Measurements from ENCODE around the gene ATP6V0C.

Gene ATP6V0C

DNA sequence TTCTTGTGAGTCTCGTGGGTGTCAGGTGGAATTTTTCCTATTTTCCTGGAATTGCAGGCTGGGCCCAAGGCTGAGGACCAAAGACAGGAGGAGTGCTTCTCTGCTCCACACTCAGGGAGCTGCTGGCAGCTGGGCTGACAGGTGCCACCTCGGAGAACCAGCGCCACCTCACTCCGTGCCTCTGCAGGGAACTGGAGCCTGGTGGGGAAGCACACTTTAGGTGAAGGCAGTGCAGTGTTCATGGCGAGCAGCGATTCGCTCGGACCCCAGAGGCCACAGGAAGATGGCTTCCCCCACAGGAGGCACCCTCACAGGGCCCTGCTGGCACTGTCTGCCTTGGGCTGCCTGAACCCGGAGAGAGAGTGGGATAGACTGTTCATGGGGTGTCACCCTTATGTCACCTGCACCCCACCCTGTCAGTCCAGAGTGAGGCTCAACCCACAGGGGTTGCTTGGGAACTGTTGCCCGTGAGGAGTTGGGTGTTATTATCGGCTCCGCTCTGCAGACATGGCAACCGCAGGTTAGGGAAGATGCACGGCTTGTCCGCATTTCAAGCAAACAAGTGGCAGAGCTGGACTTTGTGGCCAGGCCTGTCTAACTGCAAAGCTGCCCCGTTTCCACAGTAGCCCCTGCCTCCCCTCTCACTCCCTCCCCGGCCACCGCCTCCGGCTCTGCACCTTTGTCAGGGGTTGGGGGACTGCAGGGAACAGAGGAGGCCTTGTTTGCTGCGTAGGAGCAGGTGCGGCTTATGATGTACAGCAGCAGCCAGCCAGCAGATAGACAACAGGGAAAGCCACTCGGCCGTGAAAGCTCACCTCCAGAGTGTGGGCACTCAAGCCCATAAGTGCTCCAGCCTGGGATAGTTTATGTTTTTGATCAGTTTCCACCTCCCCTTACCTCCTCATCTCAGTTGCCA lies 23.3 kb upstream of the ATP6V0C start:
- DNase-seq (ENCODE audit: low spot score), result no peak

- DNase-seq (ENCODE audit: low spot score), result no peak
Observed at GRCh38 chr16:2492292-2492691, 21.5 kb upstream of the ATP6V0C start.

DNA sequence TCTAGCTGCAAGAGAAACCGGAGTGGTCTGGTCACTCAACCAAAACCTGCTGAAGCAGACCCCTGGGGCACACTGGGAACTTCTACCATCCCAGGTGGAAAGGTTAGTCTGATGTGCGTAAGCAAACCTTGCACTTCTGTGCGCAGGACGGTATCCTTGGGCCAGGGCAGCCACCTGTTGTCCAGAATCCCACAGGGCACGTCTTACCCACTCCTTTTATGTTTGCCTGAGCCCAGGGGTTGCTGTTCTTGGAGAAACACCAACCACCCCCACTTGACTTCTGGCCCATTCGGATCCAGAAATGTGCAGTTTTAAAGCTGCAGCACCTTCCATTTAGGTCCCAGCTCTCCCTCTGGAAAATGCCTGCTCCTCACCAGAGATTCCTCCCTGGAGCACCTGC lies 20.1 kb upstream of the ATP6V0C start:
- no peak for DNase-seq (ENCODE audit: low spot score)

DNA sequence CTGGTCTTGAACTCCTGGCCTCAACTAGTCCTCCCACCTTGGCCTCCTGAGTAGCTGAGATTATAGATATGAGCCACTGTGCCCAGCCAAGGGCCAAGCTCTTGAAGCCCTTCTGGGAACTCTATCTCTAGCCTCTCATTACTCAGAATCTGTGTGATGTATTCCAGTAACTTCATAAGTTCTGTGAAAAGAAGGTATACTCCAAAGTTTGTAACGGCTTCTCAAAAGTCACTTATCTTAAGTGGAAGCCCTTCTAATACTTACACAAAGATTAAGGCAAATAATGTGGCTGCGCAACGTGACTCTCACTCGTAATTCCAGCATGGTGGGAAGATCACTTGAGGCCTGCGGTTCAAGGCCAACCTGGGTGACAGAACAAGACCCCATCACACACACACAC lies 19.1 kb upstream of the ATP6V0C start:
- DNase-seq (ENCODE audit: low spot score), result no peak

GRCh38 chr16:2495041-2495440 lies 18.7 kb upstream of the ATP6V0C start:
- DNase-seq (ENCODE audit: low spot score), result no peak

GRCh38 chr16:2496223-2497115 lies 17.3 kb upstream of the ATP6V0C start:
- DNase-seq (ENCODE audit: low spot score), result no peak

DNA sequence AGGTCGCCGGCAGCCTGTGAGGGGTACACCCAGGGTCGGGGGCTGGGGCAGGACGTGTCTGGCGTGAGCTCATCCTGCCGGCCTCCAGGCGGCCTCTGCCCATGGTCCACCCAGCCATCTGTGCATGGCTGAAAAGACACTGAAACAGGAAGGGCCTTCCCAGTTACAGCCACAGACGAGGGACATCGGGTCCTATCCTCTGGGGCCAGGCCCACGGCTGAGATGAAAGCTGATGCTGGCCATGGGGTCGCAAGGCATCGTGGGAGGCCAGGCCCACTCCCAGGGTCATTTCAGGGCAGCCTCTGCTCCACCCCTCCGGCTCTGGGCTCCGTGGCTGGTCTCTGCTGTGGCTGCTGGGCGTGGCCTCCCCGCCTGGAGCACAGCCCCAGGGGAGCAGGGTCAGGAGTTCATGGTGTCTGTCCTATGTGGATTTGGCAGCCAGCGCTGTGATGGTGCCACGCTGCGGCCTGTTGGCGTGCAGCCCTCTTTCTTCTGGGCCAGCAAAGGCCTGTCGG lies 16.6 kb upstream of the ATP6V0C start:
- peak; percentile 42 for DNase-seq (ENCODE audit: low spot score)

DNA sequence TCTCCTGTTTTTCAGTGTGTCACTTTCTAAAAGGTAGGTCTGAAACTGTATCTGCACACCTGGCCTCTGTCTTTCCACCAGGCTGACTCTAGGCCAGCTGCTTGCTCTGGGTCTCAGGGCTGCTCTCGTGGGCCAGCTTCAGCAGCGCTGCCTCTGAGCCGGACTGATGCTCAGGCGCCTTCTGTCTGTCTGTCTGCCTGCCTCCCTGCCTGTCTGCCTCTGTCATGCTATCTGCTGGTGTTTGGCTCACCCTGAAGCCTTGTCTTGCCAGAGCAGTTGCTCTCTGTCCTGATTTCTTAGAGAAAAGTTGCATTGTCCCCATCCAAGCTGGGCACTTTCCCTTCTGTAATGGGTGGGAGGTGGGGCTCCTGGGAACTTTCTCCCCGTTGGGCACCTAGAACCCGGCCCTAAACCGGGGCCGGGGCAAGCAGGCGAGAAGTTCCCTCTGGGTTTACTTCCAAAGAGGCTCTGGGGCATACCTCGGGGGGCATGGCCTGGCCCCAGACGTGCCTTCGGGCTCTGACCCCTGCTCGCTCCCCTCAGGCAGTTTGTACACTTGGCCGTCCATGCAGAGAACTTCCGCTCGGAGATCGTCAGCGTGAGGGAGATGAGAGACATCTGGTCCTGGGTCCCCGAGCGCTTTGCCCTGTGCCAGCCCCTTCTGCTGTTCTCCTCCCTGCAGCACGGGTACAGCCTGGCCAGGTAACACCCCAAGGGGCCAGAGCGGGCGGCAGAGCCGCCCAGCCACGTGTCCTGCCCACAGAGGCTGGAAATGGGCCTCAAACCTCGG lies 15.9 kb upstream of the ATP6V0C start:
- no peak for DNase-seq (ENCODE audit: low spot score)

DNA sequence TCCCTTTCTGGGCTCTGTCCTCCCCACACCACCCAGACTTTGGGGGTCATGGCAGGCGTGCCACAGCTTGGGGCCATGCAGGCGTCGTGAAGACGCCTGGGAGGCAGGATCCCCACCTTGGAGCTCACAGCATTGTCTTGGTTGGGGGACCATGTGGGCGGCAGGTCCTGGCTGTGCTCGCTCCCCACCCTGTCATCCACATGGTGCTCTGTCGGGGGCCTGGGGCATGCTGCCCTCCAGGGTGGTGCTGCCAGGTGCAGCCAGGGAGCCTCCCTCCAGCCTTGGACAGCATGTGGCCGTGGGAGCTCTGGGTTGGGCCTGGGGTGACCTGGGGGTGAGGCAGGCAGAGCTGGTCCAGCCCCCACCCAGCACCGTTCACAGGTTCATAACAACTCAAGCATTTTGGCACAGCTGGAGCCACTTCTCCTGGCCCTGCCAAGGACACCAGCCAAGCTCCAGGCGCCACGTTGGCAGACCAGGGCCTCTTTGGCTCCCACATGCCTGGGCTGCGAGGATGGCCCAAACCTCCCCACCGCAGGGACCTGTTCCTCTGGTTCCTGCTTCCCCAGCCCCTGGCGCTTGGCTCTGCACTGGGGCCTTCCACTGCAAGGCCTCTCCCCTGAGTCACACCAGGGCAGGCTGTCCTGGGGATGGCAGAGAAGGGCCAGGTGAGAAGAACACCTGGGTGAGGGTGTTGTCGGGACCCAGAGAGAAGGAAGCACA lies 15.1 kb upstream of the ATP6V0C start:
- no peak for DNase-seq (ENCODE audit: low spot score)

GRCh38 chr16:2499454-2499853 lies 14.3 kb upstream of the ATP6V0C start:
- DNase-seq (ENCODE audit: low spot score), result no peak

GRCh38 chr16:2499890-2500429 lies 13.8 kb upstream of the ATP6V0C start:
- DNase-seq (ENCODE audit: low spot score), result no peak

GRCh38 chr16:2500430-2500917 lies 13.3 kb upstream of the ATP6V0C start:
- DNase-seq (ENCODE audit: low spot score), result no peak

DNA sequence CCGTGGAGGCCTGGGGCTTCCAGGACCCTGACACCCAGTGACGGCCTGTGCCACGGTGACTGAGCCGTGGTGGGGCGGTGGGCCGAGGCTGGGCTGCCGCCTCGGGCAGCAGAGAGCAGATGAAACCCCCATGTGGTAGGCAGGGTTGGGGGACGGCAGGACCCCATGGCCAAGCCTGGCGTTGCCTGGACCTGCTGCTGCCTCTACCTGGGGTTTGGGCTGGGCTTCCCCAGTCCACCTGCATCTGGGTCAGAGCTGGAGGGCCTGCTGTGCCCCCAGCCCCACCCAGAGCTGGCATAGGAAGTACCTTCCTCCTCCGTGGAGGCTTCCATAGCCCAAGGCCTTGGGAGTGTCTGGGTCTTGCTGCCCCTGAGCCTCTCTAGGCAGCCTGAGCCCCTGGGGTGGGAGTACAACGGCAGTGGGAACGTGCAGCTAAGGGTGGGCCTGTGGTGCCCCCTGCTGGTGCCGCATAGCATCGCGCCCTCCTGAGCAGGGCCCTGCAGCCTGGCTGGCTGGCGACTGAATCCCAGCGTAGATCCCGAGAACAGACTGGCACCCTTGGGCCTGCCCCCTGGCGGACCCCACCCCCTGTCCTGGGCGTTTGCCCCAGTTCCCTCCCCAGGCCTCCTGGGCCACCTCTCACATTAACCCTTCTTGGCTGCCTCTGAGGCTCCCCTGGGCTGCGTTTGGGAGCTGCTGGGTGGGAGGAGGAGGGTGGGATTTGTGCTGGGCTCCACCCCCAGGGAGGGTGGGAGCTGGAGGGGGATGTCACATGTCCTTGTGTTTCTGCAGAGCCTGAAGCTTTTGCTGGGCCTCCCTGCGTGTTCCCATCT lies 12.6 kb upstream of the ATP6V0C start:
- peak; percentile 91 for DNase-seq (ENCODE audit: low spot score)

GRCh38 chr16:2501946-2502895 lies 11.5 kb upstream of the ATP6V0C start:
- no peak for DNase-seq (ENCODE audit: low spot score)

DNA sequence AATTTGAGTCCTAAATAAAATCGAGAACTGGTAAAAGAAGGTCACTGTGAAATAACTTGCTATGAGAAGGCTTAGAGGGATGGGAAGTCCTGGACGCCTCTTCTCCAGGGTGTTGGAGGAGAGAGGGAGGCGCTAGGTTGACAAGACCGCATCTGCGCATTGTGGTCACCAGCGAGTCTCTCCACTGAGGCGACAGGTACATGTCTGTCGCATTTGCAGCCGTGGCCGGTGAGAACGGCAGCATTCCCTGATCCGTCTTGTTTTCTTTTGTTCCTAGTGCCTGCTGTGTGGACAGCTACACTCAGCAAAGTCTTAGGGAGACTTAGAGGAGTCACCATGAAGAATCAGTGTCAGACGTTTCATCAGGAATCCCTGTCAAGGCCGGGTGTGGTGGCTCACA lies 8.1 kb upstream of the ATP6V0C start:
- DNase-seq (ENCODE audit: low spot score), result no peak

GRCh38 chr16:2507052-2507659 lies 6.6 kb upstream of the ATP6V0C start:
- DNase-seq (ENCODE audit: low spot score), result no peak

DNA sequence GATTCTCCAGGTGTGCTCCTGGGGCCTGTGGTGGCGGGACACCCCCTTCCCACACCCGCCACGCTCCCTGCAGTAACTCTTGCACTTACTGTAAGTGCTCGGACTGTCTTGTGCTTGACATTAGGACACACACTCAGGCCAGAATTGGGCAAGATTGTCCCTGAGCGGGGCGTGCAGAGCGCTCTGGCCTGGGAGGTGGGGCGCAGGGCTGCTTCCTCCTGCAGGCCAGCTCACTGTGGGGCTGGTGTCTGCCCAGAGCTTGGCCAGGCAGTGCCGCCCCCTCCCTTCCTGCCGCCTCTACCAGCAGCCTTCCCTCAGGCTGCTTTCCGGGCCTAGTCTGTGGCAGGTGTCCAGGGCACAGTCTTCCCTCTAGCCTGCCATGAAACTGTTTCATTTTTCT lies 6.1 kb upstream of the ATP6V0C start:
- no peak for DNase-seq (ENCODE audit: low spot score)

GRCh38 chr16:2508722-2509400 lies 4.9 kb upstream of the ATP6V0C start:
- no peak for DNase-seq (ENCODE audit: low spot score)

Data from AG08396 (cell line).